ENCODE measurements around the gene PDLIM1. TPM values are rescaled to one million over a fixed set of nuclear protein-coding genes. Genes with fewer than 3 reads are reported as not detected.
"Not testable (repeated sequence)": the region's sequence is repeated elsewhere in the genome, so short reads cannot be mapped to it uniquely, and the experiment has no call there.

Gene PDLIM1
- total and polyA plus RNA-seq, 9 donors: 6.1 to 76.7 (median 47.8) TPM

DNA sequence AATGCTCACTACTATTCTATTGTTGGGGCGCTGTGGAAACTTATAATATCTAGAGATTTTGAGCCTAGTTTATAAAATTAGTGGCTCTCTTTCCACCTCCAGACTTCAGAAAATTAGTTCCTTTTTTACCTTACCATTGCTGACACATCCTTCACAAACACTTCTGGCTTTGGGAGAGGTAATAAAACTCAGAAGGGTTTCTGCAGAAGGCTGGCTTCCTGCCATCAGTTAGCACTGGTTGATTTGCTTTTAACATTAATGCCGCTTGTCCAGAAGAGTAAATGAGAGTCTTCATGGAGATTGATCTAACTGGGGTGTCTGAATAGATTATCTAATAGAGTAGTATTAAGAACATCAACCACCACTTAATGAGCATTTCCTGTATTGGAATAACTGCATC, 76.4 kb downstream of the PDLIM1 start:
- no peaks in the 10 kb centered on the region for H3K27me3 ChIP-seq (ENCODE audit: control insufficient read depth, insufficient read depth, low read length)
- no peaks in the 10 kb centered on the region for H3K36me3 ChIP-seq (ENCODE audit: control insufficient read depth, insufficient read depth, low read length)
- no peak overlapping the region for H3K4me3 ChIP-seq (ENCODE audit: low read length)
- H3K27ac ChIP-seq (ENCODE audit: low read length): no peak overlapping the region
- H3K9me3 ChIP-seq (replicated peaks; ENCODE audit: control insufficient read depth, low read depth, low read length): no peaks in the 10 kb centered on the region
- H3K4me1 ChIP-seq (ENCODE audit: control insufficient read depth, insufficient read depth, low read length): no peaks in the 10 kb centered on the region
- WGBS (ENCODE audit: insufficient coverage): no CpG with 5 or more reads among the region's 2 CpGs
- DNase-seq: no peak

DNA sequence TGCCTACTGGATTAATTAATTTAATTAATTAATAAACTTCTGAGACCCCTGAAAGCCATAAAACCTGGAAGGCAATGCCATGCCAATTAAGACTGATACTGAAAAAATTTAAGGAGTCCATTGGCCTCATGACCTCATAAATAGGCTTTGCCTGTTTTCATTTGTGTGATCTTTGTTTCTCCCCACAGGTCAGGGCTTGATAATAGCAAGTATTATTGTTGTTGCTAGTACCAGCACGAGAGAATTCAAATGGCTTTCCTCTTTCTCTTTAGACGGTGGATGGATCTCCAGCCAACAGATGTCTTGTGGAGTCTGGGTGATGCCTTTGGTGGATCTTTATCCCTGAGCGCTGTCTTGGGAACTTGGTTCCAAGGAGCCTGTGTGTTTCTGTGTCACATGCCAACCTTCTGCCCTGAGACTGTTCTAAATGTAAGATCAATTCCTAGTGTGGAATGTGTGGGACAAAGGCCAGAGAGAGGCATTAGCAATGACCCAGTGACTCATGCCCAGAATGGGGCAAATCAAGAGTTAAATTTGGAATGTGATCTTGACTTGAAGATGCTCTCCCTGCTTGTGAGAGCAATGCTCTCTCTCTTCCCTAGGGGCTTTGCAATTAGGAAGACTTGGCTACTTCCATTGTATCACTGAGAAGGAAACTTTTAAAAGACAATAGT, 79.1 kb downstream of the PDLIM1 start:
- H3K4me3 ChIP-seq (ENCODE audit: low read length): no peak overlapping the region
- no peak for DNase-seq
- no peak overlapping the region for H3K27ac ChIP-seq (ENCODE audit: low read length)
- WGBS (ENCODE audit: insufficient coverage): 71% methylated on average over 2 of the region's 3 CpGs
- no peaks in the 10 kb centered on the region for H3K9me3 ChIP-seq (replicated peaks; ENCODE audit: control insufficient read depth, low read depth, low read length)
- no peaks in the 10 kb centered on the region for H3K27me3 ChIP-seq (ENCODE audit: control insufficient read depth, insufficient read depth, low read length)
- H3K36me3 ChIP-seq (ENCODE audit: control insufficient read depth, insufficient read depth, low read length): no peaks in the 10 kb centered on the region
- H3K4me1 ChIP-seq (ENCODE audit: control insufficient read depth, insufficient read depth, low read length): no peaks in the 10 kb centered on the region

DNA sequence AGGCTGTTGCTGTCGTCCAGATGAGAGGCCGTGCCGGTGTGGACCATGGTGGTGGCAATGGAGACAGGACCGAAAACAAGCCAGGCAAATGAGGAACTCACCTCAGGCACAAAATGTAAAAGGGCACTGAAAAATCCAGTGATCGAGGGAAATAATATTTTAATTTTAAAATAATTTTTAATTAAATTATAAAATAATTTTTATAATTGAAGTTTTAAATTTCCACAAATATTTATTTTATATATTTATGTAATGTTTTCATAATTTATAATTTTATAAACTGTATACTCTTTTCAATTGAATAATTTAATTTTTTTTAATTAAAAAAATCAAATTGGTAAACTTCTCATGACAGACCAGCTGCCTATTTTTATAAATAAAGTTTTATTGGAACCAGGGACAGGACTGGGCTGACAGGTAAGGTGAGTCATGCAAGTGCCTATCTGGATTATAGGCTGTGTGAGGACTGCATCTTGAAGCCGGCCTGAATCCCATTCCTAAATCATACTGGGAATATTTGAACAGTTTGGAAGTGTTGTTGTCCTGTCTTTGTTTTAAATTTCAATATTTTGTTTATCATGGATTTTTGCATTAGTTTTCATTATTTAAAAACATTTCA, 81.2 kb downstream of the PDLIM1 start:
- Histone ChIP-seq H3K9me3 (replicated peaks; ENCODE audit: control insufficient read depth, low read depth, low read length) (no peaks in the 10 kb centered on the region), H3K36me3 (ENCODE audit: control insufficient read depth, insufficient read depth, low read length) (no peaks in the 10 kb centered on the region), H3K27me3 (ENCODE audit: control insufficient read depth, insufficient read depth, low read length) (no peaks in the 10 kb centered on the region), H3K27ac (ENCODE audit: low read length) (no peak overlapping the region), H3K4me3 (ENCODE audit: low read length) (no peak overlapping the region), H3K4me1 (ENCODE audit: control insufficient read depth, insufficient read depth, low read length) (no peaks in the 10 kb centered on the region)
- no peak for DNase-seq
- WGBS (ENCODE audit: insufficient coverage): 88% methylated on average over 3 of the region's 6 CpGs

DNA sequence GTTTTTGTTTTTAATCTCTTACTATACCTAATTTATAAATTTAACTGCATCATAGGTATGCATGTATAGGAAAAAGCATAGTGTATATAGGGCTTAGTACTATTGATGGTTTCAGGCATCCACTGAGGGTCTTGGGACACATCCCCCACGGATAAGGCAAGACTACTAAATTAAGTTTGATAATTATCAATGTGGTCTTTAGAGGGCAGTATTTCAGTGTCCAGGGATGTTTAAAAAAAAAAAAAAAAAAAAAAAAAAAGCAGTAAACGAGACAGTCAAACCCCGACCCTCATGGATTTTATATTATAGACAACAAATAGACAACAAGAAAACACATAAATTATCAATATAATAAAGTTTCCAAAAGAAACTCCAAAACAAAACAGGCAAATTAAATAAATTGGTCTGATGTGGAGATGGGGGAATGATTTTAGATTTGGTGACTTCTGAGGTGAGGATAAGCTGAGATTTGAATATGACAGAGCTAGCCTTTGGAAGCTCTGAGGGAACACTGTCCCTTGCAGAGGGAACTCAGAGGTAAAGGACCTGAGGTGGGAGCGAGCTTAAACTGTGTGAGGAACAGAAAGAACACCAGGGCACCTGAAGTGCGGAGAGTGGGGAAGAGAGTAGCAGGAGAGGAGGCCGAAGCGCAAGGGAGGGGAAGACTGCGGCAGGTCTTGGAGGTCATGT, 82.0 kb downstream of the PDLIM1 start:
- no peak overlapping the region for H3K27ac ChIP-seq (ENCODE audit: low read length)
- no peaks in the 10 kb centered on the region for H3K27me3 ChIP-seq (ENCODE audit: control insufficient read depth, insufficient read depth, low read length)
- no peaks in the 10 kb centered on the region for H3K36me3 ChIP-seq (ENCODE audit: control insufficient read depth, insufficient read depth, low read length)
- no peaks in the 10 kb centered on the region for H3K9me3 ChIP-seq (replicated peaks; ENCODE audit: control insufficient read depth, low read depth, low read length)
- no peaks in the 10 kb centered on the region for H3K4me1 ChIP-seq (ENCODE audit: control insufficient read depth, insufficient read depth, low read length)
- H3K4me3 ChIP-seq (ENCODE audit: low read length): no peak overlapping the region
- DNase-seq: no peak
- 91% methylated on average over 4 of the region's 8 CpGs for WGBS (ENCODE audit: insufficient coverage)

DNA sequence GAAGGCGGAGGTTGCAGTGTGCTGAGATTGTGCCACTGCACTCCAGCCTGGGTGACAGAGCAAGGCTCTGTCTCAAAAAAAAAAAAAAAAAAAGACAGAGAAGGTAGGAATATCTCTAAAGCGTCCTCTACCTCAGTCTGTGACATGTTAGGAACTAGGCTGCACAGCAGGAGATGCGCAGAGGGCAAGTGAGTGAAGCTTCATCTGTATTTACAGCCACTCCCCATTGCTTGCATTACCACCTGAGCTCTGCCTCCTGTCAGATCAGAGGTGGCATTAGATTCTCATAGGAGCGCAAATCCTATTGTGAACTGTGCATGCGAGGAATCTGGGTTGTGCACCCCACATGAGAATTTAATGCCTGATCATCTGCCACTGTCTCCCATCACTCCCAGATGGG, 87.9 kb downstream of the PDLIM1 start:
- H3K4me1 ChIP-seq (ENCODE audit: control insufficient read depth, insufficient read depth, low read length); H3K36me3 ChIP-seq (ENCODE audit: control insufficient read depth, insufficient read depth, low read length); H3K9me3 ChIP-seq (replicated peaks; ENCODE audit: control insufficient read depth, low read depth, low read length); H3K27me3 ChIP-seq (ENCODE audit: control insufficient read depth, insufficient read depth, low read length); H3K4me3 ChIP-seq (ENCODE audit: low read length); H3K27ac ChIP-seq (ENCODE audit: low read length); DNase-seq: not testable (repeated sequence)
- 97% methylated on average over 3 of the region's 5 CpGs for WGBS (ENCODE audit: insufficient coverage)

DNA sequence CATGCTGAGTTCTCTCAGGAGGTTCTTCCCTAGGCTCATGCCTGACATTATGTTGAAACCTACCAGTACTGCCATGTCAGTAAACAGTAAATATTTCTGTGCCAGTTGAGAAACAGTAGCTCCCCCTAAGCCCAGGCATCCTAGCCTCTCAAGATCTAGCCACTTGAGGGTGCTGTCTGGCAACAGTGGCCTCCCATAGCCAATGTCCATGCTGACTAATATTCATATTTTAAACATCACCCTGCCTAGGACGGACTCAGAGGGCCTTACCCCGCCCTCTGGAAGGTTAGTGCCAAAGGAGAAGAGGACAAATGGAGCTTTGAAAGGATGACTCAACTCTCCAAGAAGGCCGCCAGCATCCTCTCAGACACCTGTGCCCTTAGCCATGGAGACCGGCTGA, 89.1 kb downstream of the PDLIM1 start:
- no peak overlapping the region for H3K4me3 ChIP-seq (ENCODE audit: low read length)
- no peaks in the 10 kb centered on the region for H3K27me3 ChIP-seq (ENCODE audit: control insufficient read depth, insufficient read depth, low read length)
- DNase-seq: no peak
- no peak overlapping the region for H3K27ac ChIP-seq (ENCODE audit: low read length)
- H3K36me3 ChIP-seq (ENCODE audit: control insufficient read depth, insufficient read depth, low read length): no peaks in the 10 kb centered on the region
- no peaks in the 10 kb centered on the region for H3K4me1 ChIP-seq (ENCODE audit: control insufficient read depth, insufficient read depth, low read length)
- WGBS (ENCODE audit: insufficient coverage): 100% methylated on average over 1 of the region's 4 CpGs
- H3K9me3 ChIP-seq (replicated peaks; ENCODE audit: control insufficient read depth, low read depth, low read length): no peaks in the 10 kb centered on the region

DNA sequence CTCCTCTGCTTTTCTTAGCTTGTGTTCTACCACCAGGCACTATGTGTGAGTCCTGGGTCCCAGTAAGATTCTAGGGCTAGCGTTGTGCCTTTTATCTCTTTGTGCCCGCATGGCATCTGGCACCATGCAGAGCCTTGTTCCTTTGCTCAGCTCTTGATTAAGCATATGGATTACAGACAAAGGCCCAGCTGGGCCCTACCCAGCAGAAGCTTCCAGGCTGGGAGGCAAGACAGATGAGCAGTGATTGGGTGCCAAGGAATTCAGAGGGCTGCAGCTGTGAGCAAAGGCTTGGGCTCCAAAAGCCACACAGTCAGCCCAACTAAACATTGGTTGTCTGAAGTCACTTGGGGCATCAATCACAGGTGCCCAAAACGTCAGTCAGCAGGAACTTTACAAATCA, 94.8 kb downstream of the PDLIM1 start:
- H3K4me3 ChIP-seq (ENCODE audit: low read length): no peak overlapping the region
- no peaks in the 10 kb centered on the region for H3K36me3 ChIP-seq (ENCODE audit: control insufficient read depth, insufficient read depth, low read length)
- no peaks in the 10 kb centered on the region for H3K27me3 ChIP-seq (ENCODE audit: control insufficient read depth, insufficient read depth, low read length)
- peak; percentile 55 for DNase-seq
- H3K27ac ChIP-seq (ENCODE audit: low read length): no peak overlapping the region
- peaks cover 7% of the 10 kb centered on the region for H3K4me1 ChIP-seq (ENCODE audit: control insufficient read depth, insufficient read depth, low read length)
- WGBS (ENCODE audit: insufficient coverage): 63% methylated on average over 2 of the region's 3 CpGs
- no peaks in the 10 kb centered on the region for H3K9me3 ChIP-seq (replicated peaks; ENCODE audit: control insufficient read depth, low read depth, low read length)

DNA sequence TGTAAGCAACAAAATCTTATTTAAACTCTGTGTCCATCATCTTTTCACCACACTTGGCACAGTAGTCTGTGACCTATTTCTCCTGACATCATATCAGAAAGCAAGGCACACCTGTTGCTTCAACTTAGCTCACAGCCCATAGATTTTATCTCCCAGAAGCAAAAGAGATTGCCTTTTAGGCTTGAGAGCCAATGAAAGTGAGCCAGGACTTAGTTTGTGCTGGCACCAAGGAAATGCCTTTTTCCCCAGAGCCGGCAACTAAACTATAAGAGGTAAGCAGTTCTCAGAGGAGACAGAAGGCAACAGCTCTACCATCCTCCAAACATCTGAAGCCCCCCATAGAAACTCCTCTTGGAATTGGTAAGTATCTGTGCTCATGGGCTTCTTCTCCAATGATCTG, 96.9 kb downstream of the PDLIM1 start, which contains the start of gene ACSM6:
ACSM6 (plus strand) TSS at position 295 of the 400 bp plus-strand sequence. CDS start 248 bp downstream, outside the sequence.
- H3K9me3 ChIP-seq (replicated peaks; ENCODE audit: control insufficient read depth, low read depth, low read length): no peaks in the 10 kb centered on the region
- peaks cover 7% of the 10 kb centered on the region for H3K4me1 ChIP-seq (ENCODE audit: control insufficient read depth, insufficient read depth, low read length)
- no peak within 1 kb of the TSS for H3K27ac ChIP-seq (ENCODE audit: low read length)
- no peak within 1 kb of the TSS for H3K4me3 ChIP-seq (ENCODE audit: low read length)
- DNase-seq: no peak
- no peaks in the 10 kb centered on the region for H3K36me3 ChIP-seq (ENCODE audit: control insufficient read depth, insufficient read depth, low read length)
- no peaks in the 10 kb centered on the region for H3K27me3 ChIP-seq (ENCODE audit: control insufficient read depth, insufficient read depth, low read length)
- no CpG with 5 or more reads among the region's 1 CpG for WGBS (ENCODE audit: insufficient coverage)

DNA sequence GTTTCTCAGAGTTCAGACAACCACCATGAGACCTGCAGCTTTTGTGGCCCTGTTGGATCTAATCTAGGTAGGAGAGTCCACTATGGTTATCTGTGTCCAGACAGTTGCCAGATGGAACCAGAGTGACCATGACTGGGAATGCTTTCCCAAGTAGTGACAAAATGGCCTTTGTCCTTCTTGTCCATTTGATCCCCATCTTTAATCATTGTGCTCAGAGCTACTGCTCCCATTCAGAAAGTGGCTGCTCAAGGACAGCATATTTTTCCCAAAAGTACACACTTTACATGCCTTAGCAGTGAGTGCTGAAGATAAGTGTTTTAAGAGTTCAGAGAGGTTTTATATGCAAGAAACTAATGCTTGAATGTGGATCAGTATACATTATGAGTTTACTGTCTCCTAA, 102.2 kb downstream of the PDLIM1 start:
- Histone ChIP-seq H3K4me3 (ENCODE audit: low read length) (no peak overlapping the region), H3K4me1 (ENCODE audit: control insufficient read depth, insufficient read depth, low read length) (no peaks in the 10 kb centered on the region), H3K27me3 (ENCODE audit: control insufficient read depth, insufficient read depth, low read length) (peaks cover 4% of the 10 kb centered on the region), H3K27ac (ENCODE audit: low read length) (no peak overlapping the region), H3K36me3 (ENCODE audit: control insufficient read depth, insufficient read depth, low read length) (no peaks in the 10 kb centered on the region), H3K9me3 (replicated peaks; ENCODE audit: control insufficient read depth, low read depth, low read length) (no peaks in the 10 kb centered on the region)
- DNase-seq: no peak

DNA sequence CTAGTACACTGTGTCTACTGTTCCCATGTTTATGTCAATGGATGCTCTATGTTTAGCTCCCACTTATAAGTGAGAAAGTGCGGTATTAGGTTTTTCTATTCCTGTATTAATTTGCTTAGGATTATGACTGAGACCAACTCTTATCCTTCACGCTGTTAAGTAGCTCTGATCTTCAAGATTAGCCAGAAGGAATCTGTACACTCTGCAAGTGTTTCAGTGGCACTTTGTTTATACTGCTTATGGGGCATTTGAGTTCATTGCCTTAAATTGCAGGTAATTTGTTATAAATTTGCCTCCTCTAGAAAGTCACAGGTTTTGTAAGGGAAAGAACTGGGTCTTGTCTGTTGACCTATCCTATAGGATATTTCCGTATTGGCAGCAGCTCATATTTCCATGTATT, 103.2 kb downstream of the PDLIM1 start:
- Histone ChIP-seq H3K36me3 (ENCODE audit: control insufficient read depth, insufficient read depth, low read length) (no peaks in the 10 kb centered on the region), H3K9me3 (replicated peaks; ENCODE audit: control insufficient read depth, low read depth, low read length) (no peaks in the 10 kb centered on the region), H3K27ac (ENCODE audit: low read length) (no peak overlapping the region), H3K4me3 (ENCODE audit: low read length) (no peak overlapping the region), H3K4me1 (ENCODE audit: control insufficient read depth, insufficient read depth, low read length) (no peaks in the 10 kb centered on the region), H3K27me3 (ENCODE audit: control insufficient read depth, insufficient read depth, low read length) (peaks cover 6% of the 10 kb centered on the region)
- DNase-seq: no peak
- no CpG with 5 or more reads among the region's 3 CpGs for WGBS (ENCODE audit: insufficient coverage)

Measured in muscle of leg (tissue), 11 donors.